NCI-H446 treated with DMSO at 0.1 percent for 48 hours (cell line): ENCODE data around the gene CDCA4.
"Not testable (repeated sequence)": the region's sequence is repeated elsewhere in the genome, so short reads cannot be mapped to it uniquely, and the experiment has no call there.

Source experiments
- DNase-seq: peaks from one replicate; lab custom pipeline; 2025; lab: John Stamatoyannopoulos, UW

CDCA4 gene

DNA sequence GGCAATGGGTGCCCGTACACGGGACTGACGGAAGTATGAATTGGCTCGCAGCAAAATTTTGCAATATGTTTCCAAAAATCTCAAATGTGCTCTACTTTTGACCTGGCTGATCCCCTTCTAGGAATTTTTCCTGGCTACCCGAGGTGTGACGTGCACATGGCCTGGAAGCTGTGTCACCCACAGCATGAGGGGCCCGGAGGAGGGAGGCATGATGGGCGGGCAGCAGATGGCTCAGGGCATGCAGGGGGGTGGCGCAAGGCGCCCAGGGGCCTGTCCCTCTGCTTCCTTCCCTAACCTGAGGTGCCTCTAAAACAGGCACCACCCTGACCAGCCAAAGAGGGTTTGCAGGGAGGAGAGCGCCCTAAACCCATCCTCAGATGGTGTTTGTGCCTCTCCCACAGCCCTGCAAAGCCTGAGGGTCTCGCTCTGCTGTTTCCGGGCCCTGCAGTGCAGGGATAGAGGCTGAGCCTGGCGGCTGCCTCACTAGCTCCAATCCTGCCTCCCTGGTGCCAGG lies 37.7 kb upstream of the CDCA4 start:
- DNase-seq: no peak

DNA sequence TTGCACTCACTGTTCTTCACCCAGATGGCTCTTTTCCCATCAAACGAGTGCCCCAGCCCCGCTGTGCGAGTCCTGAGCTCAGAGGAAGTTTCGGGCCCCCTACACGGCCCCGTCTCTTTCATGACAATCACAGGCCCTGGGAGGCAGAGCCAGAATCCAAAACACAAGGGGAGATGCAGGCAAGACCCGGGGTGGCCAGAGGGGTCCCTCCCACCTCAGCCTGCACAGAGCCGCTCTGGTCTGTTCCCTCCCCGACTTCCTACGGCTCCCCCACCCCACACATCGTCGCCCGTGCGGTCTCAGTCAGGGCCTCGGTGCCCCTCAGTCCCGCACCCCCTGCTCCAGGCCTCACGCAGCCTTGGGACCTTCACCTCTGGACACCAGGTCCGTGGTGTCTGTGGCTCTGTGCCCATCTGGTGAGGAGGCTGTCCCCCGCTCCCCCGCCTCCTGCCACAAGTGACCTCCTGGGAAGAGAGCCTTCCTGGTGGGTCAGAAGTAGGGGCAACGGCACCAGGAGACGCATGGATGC lies 35.5 kb upstream of the CDCA4 start:
- DNase-seq: no peak

DNA sequence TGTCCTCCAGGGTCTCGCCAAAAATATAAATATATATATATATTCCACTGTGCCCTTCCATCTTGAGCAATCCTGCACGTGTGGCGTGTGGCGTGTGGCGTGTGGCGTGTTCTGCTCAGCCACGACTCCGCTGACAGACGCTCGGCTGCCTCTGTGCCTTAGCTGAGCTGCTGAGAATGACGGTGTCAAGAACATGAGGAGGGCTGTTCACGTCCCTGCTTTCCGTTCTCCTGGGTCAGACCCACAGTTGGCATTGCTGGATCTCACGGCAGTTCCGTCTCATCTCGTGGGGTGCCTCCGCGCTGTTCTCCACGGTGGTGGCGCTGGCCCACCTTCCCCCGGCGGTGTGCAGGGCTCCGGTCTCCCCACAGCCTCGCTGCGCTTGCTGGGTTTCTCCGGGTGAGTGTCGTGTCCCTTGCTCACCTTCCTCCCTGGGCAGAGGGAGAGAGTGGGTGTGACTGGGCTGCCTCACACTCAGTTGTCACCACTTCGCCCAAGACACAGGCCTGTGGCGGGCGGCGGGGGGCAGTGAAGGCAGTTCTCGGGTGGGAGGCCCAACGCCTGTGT lies 34.9 kb upstream of the CDCA4 start:
- DNase-seq: no peak

DNA sequence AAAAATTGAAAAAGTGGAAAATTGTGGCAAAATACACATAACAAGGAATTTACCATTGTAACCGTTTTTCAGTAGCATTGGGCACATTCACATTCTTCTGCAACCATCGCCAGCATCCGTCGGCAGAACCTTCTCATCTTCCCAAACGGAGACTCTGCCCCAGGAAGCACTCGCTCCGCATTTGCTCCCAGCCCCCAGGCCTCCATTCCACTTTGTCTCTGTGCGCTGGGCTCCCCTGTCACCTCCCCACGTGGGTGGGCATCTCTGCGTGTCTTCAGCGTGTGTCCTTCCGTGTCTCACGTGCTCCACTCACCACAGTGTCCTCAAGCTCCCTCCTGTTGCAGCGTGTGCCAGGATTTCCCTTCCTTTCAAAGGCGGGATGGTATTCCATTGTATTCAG lies 34.5 kb upstream of the CDCA4 start:
- DNase-seq: no peak

DNA sequence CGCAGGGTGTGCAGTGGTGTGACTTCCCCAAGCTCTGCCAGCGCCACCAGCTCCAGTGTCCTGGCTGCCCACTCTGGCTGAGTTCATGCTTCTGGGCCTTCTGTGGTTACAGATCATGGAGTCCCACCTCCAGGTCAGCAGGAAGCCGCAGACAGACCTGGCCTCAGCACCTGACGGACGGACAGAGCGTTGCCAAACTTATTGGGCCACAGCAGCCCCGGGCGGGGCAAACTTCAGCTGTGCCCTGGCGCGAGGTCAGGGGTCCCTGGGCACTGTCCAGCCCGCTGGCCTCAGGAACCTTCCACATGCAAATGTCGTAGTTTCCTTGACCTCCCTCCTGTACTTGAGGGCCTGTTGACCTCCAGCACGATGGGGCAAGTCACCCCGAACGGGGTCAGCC lies 33.1 kb upstream of the CDCA4 start:
- DNase-seq: no peak

DNA sequence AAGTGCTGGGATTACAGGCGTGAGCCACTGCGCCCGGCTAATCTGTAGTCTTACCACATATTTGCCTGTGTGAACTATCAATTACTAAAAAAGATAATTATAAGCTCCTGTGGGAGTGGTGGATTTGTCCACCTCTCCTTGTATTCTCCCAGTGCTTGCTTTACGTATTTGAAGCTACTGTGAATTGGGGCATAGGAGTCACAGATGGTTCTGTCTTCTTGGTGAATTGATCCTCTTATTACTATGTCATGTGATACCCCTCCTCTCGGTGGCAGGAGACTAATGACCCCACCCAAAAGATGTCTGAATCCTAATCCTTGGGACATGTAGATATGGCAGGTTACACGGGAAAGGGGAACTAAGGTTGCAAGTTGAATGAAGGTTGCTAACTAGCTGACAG lies 32.5 kb upstream of the CDCA4 start:
- no peak for DNase-seq

DNA sequence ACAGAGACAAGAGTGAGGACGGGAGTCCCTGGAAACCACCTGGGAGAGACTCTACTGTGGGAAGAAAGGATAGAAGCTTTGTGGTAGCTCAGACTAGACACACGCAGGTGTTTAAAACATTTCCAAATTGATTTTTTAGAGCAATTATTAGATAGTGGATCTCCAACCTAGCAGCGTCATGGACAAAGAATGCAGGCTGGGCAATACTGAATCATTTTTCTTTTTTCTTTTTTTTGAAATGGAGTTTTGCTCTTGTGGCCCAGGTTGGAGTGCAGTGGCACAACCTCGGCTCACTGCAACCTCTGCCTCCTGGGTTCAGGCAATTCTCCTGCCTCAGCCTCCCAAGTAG lies 31.2 kb upstream of the CDCA4 start:
- no peak for DNase-seq

DNA sequence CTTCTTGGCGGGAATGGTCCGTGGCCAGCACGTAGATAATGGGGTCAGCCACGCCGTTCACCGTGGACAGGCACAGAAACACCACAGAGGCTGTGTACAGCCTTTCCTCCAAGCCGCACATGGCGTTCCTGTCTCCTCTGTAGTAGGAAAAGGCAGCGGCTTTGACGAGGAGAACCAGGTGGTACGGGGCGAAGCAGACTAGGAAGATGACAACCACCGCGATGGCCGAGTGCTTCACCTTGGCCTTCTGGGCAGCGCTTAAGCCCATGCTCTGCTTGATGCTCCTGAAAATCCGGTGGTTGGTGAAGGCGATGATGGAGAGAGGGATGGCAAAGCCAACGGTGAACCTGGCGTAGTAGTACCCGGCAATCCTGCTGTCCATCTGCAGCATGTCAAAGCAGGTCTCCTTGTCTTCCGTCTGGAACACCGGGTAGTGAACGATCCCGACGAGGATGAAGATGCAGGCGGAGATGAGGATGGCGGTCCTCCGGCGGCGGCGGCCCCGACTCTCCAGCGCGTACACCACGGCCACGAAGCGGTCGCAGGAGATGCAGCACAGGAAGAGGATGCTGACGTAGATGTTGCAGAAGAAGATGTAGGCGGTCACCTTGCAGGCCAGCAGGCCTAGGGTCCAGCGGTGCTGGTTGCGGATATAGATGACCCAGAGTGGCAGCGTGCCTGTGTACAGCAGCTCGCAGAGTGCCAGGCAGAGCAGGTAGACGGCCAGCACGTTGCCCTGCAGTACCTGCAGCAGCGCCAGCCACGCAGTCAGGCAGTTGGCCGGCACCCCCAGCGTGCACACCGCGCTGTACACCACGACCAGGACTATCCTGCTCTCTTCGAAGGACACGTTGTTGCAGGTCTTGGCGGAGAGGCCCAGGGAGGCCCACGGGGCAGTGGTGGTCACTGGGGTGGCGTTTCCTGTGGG lies 30.6 kb upstream of the CDCA4 start:
- DNase-seq: no peak

DNA sequence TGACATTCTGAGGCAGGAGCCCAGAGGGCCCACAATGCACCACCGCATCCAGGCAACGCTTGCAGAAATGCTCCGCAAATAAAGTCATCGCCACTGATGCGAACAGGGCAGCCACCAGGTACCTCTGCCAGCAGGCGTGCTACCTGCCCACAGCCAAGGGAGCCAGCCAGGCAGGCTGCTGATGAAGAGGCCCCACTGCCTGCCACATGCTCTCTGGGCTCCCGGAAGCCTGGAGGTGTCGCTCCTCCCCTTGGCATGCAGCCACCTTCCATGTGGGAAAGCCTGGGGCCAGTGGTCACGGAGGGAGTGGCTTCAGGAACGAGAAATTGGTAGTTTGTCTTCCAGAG lies 29.6 kb upstream of the CDCA4 start:
- no peak for DNase-seq

DNA sequence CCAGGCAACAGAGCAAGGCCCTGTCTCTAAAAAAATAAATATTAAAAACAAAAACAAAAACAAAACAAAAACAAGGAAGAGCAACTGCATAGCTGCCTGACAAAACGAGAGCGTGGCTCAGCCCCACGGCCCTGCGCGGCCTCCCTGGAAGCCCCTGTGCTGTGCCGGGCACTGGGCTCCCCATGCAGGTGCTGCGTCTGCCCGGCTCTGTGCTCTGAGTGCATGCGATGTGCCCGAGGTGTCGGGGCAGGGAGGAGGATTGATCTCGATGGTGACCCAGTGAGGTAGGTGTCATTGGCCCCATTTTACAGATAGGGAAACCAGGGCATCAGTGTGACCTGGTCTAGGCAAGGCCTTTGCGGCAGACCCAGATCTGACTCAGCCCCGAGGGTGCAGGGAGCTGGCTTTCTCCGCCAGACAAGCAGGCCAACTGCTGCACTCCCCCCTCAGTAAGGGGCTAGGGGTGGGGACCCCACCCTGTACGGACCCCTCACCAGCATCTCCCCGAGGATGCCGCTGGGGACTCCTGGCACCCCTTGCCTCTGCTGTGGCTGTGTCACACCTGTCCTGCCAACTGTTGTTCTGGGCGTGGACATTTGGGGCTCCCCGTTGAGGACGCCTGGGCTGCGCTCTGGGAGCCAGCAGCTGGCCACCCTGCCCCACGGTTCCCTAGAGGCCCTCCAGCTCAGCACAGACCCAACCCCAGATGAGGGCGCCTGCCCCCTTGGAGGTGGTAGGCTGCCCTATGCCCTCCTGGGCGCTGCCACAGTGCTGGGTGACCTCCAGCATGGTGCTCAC lies 29.1 kb upstream of the CDCA4 start:
- no peak for DNase-seq

DNA sequence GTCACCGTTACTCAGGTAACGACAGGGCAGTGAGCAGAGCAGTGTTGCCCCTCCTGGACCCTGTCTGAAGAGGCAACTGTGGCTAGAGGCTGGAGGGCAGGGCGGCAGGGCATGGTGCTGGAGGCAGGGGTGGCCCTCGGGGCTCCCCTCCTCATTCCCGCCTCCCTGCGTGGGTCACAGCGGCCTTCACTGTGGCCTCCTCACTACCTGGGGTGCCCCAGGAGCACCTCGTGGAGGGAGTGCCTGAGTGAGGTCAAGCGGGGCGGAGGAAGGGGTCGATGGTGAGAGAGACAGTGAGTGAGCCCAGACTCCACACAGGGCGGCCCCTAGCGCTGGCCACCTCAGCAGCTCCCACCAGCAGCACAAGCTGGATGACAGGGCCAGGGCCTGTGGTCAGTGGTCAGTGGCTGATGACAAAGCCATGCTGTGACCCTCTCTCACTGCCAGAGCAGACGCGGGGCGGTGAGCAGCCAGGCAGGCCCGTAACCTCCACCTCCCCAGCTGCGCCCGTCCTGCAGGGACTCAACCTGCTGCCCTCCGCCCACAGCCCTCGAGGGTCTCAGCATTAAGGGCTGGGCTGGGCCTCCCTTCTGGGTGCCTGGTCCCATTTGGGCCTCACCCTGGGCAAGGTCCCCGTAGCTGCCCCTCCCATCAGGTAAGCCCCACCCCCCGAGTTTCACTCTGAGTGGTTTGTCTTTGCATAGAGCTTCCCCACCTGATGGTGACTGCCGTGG lies 26.6 kb upstream of the CDCA4 start:
- DNase-seq: no peak

DNA sequence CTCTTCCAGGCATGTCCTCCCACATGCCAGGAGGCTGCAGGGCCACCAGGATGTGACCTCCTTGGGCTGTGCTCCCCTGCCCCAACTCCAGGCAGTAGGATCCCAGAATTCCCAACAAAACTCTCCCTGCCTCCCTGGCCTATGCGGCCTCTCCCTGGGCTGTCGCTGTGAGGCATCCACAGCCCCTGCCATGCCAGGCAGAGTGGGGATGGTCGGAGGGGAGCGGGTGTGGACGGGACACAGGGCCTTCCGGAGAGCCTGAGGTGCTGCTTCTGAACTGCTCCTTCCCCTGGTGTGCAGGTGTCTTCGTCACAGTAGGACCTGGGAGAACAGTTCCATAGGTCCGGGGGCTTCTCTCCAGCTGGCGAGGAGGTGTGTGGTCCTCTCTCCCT lies 26.0 kb upstream of the CDCA4 start:
- no peak for DNase-seq

DNA sequence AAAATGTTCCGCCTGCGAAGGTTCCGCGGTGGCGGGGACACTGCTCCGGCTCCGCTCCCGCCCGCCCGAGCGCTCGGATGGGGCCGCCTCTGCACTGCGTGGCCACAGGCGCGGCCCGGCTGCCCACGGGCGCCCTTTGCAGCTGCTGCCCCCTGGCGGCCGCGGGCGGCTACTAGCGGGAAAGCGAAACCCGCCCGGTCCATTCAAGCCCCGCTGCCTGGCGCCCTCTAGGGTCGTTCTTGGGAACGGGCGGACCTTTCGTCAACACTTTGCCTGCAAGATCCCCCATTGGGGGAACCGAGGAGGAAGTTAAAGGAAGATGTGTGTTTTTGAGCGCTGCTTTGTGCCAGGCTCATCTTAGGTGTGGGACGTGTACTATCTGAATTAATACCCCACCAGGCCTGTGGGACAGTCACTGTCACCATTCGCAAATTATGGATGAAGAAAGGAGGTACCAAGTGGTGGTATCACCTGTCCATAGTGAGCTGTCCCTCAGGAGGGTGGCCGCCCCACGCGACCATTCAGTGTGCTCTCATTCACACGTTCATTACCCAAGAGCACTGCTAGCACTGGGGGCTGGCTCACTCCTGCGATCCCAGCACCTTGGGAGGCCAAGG lies 24.9 kb upstream of the CDCA4 start:
- peak; percentile 37 for DNase-seq

DNA sequence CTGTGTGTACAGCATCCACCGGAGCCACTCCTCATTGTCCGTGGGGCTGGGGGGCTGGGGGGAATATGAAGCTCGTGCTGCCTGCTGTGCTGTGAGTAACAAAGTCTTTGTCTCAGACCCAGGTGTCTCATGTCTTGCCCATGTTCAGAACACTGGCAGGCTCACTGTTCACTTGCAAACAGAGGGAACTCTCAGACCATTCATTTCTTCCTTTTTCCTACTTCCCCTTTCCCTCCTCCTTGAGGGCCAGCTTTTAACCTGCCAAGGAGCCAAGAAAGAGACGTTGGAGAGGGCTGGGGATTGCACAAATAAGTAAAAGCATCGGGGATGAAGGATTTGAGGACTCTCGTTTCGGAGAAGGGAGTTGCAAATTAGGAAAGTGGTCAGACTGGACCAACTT lies 22.8 kb upstream of the CDCA4 start:
- DNase-seq: no peak

DNA sequence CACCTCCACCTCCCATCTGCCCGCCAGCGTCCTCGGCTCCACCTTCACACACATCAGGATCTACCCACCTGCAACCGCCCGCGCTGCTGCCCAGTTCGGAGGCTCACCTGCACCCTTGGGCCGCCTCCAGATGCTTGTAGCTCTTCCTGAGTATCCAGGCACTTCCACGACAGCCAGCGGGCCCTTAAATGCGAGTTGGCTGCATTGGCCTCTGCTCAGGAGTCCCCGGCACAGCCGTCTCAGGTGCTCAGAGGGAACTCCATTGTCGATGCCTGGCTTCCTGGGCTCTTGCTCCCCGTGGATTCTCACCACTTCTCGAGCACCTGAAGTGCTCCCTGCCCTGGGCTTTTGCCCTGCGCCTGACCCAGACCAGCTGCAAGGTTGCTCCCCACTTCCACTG lies 21.9 kb upstream of the CDCA4 start:
- no peak for DNase-seq

DNA sequence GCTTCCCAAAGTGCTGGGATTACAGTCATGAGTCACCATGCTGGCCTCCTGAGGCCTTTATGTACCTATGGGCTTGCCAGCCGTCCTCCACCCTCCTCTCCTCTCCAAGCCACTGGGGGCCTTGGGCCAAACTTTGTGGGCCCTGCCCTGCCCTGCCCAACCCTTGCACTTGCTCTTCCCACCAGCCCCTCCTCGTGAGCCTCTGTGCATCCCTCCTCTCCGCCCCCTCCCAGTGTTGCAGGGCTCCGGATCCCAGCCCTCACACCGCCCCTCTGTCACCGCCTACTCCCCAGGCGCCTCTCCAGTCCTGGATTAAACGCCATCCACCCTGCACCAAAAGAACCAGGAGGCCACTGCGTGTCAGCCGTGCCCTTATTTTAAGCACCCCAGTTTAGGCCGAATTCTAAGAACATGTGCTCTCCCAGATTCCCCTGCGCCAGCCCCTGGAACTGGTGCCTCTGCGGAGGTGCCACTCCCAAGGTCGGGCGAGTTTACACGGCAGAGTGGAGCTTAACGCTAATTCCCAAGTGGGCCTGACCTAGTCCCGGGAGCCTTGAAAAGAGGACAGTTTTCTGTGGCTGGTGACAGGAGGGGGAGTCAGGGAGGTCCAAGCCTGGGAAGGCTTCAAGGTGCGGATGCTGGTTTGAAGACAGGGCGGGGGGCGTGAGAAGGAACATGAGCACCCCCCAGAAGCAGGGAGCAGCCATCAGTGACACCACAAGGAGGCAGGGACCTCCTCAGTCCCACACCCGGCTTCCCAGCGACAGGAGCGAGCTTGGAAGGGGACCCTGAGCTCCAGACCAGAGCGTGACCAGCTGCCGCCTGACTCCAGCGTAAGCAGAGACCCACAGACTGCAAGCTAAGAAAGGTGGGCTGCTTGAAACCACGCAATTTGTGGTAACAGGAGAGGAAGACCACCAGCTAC lies 21.2 kb upstream of the CDCA4 start:
- no peak for DNase-seq

DNA sequence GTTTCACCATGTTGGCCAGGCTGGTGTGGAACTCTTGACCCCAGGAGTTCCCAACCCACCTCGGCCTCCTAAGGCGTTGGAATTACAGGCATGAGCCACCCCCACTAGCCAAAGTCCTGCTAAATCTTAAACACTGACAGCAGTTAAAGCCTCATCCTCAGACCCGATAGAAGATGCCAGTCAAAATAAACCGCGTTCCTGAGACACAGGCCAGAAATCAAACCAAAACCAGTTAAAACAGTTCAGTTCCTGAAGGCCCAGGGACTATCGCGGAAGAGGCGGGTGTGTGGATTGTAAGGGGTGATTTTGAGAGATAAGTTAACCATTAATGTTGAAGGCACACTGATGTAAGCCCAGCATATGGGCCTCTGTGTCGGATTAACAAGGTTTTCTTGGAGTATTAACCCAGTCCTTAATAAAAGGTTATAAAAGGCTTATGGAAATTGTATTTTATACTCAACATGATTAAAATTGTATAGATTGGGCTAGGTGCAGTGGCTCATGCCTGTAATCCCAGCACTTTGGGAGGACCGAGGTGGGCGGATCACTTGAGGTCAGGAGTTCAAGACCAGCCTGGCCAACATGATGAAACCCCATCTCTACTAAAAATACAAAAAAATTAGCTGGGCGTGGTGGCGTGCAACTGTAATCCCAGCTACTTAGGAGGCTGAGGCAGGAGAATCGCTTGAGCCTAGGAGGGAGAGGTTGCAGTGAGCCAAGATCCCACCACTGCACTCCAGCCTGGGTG lies 18.7 kb upstream of the CDCA4 start:
- no peak for DNase-seq

DNA sequence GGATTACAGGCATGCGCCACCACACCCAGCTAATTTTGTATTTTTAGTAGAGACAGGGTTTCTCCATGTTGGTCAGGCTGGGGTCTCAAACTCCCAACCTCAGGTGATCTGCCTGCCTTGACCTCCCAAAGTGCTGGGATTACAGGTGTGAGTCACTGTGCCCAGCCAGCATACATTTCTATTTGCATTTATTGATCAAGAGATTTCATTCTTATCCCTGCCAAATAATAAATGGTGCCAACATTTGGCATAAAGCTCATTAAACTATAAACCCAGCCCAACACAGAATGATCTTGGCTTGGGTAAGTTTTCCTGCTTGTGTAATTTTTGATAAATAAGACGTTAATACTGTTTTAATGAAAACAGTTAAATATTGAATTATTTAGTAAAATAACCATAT lies 14.7 kb upstream of the CDCA4 start:
- not testable (repeated sequence) for DNase-seq

DNA sequence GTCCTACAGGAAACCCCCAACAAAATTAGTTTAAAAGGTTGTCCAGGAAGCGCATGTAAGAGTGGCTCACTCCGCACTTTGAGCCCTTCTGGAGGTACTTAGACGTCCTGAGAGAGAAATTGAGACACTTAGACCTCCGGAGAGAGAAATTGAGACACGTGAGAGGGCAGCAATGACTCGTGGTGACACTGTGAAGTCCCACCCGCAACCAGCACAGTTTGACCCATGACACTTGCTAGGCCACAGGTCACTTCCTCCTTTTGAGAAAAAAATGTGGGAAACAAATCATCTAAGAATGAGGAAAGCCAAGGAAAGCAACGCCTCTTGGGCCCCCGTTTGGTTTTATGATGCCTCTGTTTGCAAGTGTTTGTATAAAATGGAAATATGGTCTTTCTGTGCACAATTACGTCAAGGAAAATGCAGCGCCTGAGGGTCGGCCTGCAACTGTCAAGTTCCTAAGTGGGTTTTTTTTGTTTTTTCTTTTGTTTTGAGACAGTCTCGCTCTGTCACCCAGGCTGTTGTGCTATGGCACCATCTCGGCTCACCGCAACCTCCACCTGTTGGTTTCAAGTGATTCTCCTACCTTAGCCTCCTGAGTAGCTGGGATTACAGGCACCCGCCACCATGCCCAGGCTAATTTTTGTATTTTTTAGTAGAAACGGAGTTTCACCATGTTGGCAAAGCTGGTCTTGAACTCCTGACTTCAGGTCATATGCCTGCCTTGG lies 13.6 kb upstream of the CDCA4 start:
- DNase-seq: no peak
